SK-N-SH (cell line): Measurements from ENCODE around the gene KRT2. TPM values are rescaled to one million over a fixed set of nuclear protein-coding genes. Genes with fewer than 3 reads are reported as not detected.

Experiments
- CTCF ChIA-PET: fragments of 300-600, 350-600 bp; formaldehyde crosslinking; extraction: SDS; loops from one replicate; lab custom pipeline; 2021; lab: Yijun Ruan, JAX
- POLR2A ChIA-PET: fragments of 350-600 bp; sonication (Branson Sonifier 250); formaldehyde crosslinking; extraction: SDS; loops from one replicate; lab custom pipeline; 2020; ENCODE audit warnings: antibody characterized with exemption, inconsistent platforms; lab: Yijun Ruan, JAX
- DNase-seq: peaks from one replicate; pipeline ENCODE4 v3.0.0; 2012
- H2AFZ ChIP-seq: fragments of 200-600 bp; sonication (generic); 2 replicates; pipeline ENCODE4 v1.8.1; 2016; ENCODE audit warnings: antibody characterized with exemption, mild to moderate bottlenecking, low read depth
- H3F3A ChIP-seq: fragments of 200-600 bp; sonication (generic); replicated peaks from 2 replicates; pipeline ENCODE3; 2016; ENCODE audit warnings: antibody characterized with exemption, mild to moderate bottlenecking; ENCODE audit not compliant: insufficient read depth
- H3K27ac ChIP-seq, 2 experiments: fragments of 200-500 bp in 1 of 2; fragments of 200-600 bp in 1 of 2; sonication (Bioruptor generic) in 1 of 2; sonication (generic), shearing (Covaris generic) in 1 of 2; 2 replicates each; pipeline versions ENCODE4 v1.5.1 to v1.6.1; 2014 to 2016; ENCODE audit warnings: low read depth in 2 of 2, inconsistent platforms in 1 of 2, low read length in 1 of 2, mild to moderate bottlenecking in 1 of 2, mixed read lengths in 1 of 2
- H3K27me3 ChIP-seq: fragments of 200-600 bp; sonication (generic), shearing (Covaris generic); 2 replicates; pipeline ENCODE4 v1.6.1; 2016; ENCODE audit warnings: mixed run types; ENCODE audit not compliant: insufficient read depth
- H3K36me3 ChIP-seq, 2 experiments: fragments of 200-500 bp in 1 of 2; fragments of 200-600 bp in 1 of 2; sonication (Bioruptor generic) in 1 of 2; sonication (generic) in 1 of 2; replicated peaks in 1 of 2; 2 replicates each; pipeline versions ENCODE3 to v1.5.1; 2014 to 2016; ENCODE audit warnings: low read length in 1 of 2, mild to moderate bottlenecking in 1 of 2; ENCODE audit not compliant: insufficient read depth in 2 of 2, control insufficient read depth in 1 of 2
- H3K4me1 ChIP-seq, 2 experiments: fragments of 200-500 bp in 1 of 2; fragments of 200-600 bp in 1 of 2; sonication (Bioruptor generic) in 1 of 2; sonication (generic), shearing (Covaris generic) in 1 of 2; 2 replicates each; pipeline versions ENCODE4 v1.5.1 to v1.6.1; 2014 to 2016; ENCODE audit warnings: low read depth in 1 of 2, low read length in 1 of 2, mixed run types in 1 of 2; ENCODE audit not compliant: insufficient read depth in 2 of 2, control insufficient read depth in 1 of 2
- H3K4me2 ChIP-seq: fragments of 200-600 bp; sonication (generic), shearing (Covaris generic); 2 replicates; pipeline ENCODE4 v1.6.1; 2017; ENCODE audit warnings: mixed run types
- H3K4me3 ChIP-seq, 2 experiments: fragments of 200-500 bp in 1 of 2; fragments of 200-600 bp in 1 of 2; sonication (Bioruptor generic) in 1 of 2; sonication (generic), shearing (Covaris generic) in 1 of 2; 2 replicates each; pipeline versions ENCODE4 v1.5.1 to v1.8.1; 2014 to 2016; ENCODE audit warnings: low read depth in 2 of 2, inconsistent platforms in 1 of 2, low read length in 1 of 2, mild to moderate bottlenecking in 1 of 2, mixed read lengths in 1 of 2, moderate library complexity in 1 of 2
- H3K79me2 ChIP-seq: fragments of 200-600 bp; sonication (generic); 2 replicates; pipeline ENCODE4 v1.8.1; 2017; ENCODE audit warnings: mild to moderate bottlenecking; ENCODE audit not compliant: insufficient read depth
- H3K9ac ChIP-seq: fragments of 200-600 bp; sonication (generic); 2 replicates; pipeline ENCODE4 v1.6.1; 2017; ENCODE audit warnings: mixed run types
- H3K9me2 ChIP-seq: fragments of 200-600 bp; sonication (generic); 2 replicates; pipeline ENCODE4 v1.6.1; 2017; ENCODE audit warnings: mixed run types
- H3K9me3 ChIP-seq: fragments of 200-600 bp; sonication (generic); 2 replicates; pipeline ENCODE4 v1.6.1; 2017; ENCODE audit warnings: mixed run types, mild to moderate bottlenecking, moderate library complexity
- H4K20me1 ChIP-seq: fragments of 200-600 bp; sonication (generic); 2 replicates; pipeline ENCODE4 v1.6.1; 2017; ENCODE audit warnings: mild to moderate bottlenecking, mixed run types; ENCODE audit not compliant: insufficient read depth
- ELF1 ChIP-seq: IDR thresholded peaks from 2 replicates; pipeline ENCODE4 v1.4.0; 2012
- EP300 ChIP-seq, 2 experiments: IDR thresholded peaks; 2 replicates each; pipeline versions ENCODE4 v1.4.0 to v1.6.1; 2012; ENCODE audit warnings: borderline replicate concordance in 1 of 2, low read depth in 1 of 2, low read length in 1 of 2
- EZH2phosphoT487 ChIP-seq: fragments of 200-600 bp; sonication (generic); IDR thresholded peaks from 2 replicates; pipeline ENCODE4 v1.6.1; 2017; ENCODE audit warnings: low read depth, mixed run types, mild to moderate bottlenecking, antibody characterized with exemption, moderate library complexity, borderline replicate concordance
- FOSL2 ChIP-seq: IDR thresholded peaks from 2 replicates; pipeline ENCODE4 v1.4.0; 2012; ENCODE audit warnings: low read depth, mild to moderate bottlenecking, moderate library complexity, borderline replicate concordance
- FOXJ3 ChIP-seq: sonication (generic); formaldehyde crosslinking; IDR thresholded peaks from 2 replicates; pipeline ENCODE4 v1.5.1; 2020; ENCODE audit warnings: mild to moderate bottlenecking, missing genetic modification reagents
- GABPA ChIP-seq: IDR thresholded peaks from 2 replicates; pipeline ENCODE4 v1.4.0; 2012; ENCODE audit warnings: low read depth, mild to moderate bottlenecking
- GATA2 ChIP-seq: sonication (generic); formaldehyde crosslinking; IDR thresholded peaks from 2 replicates; pipeline ENCODE4 v1.5.0; 2020; ENCODE audit warnings: mild to moderate bottlenecking, missing genetic modification reagents
- MEF2A ChIP-seq: IDR thresholded peaks from 2 replicates; pipeline ENCODE4 v1.4.0; 2012; ENCODE audit warnings: low read depth, borderline replicate concordance
- MXI1 ChIP-seq: IDR thresholded peaks from 2 replicates; pipeline ENCODE4 v1.6.1; 2012; ENCODE audit warnings: mild to moderate bottlenecking, low read depth, low read length, improper control_type of control experiment
- NFIC ChIP-seq: IDR thresholded peaks from 2 replicates; pipeline ENCODE4 v1.4.0; 2012; ENCODE audit warnings: borderline replicate concordance
- NRF1 ChIP-seq: IDR thresholded peaks from 2 replicates; pipeline ENCODE4 v1.6.1; 2012; ENCODE audit warnings: low read depth, mild to moderate bottlenecking, low read length
- RXRA ChIP-seq: IDR thresholded peaks from 2 replicates; pipeline ENCODE4 v1.4.0; 2012; ENCODE audit warnings: low read depth, mild to moderate bottlenecking, borderline replicate concordance
- SIN3A ChIP-seq: IDR thresholded peaks from 2 replicates; pipeline ENCODE4 v1.6.1; 2012; ENCODE audit warnings: low read depth, mild to moderate bottlenecking, low read length, moderate library complexity, borderline replicate concordance
- TAF1 ChIP-seq: IDR thresholded peaks from 2 replicates; pipeline ENCODE4 v1.6.1; 2012; ENCODE audit warnings: low read depth, mild to moderate bottlenecking, low read length, moderate library complexity, borderline replicate concordance
- TCF12 ChIP-seq: IDR thresholded peaks from 2 replicates; pipeline ENCODE4 v1.4.0; 2012
- TEAD4 ChIP-seq: IDR thresholded peaks from 2 replicates; pipeline ENCODE4 v1.4.0; 2012; ENCODE audit warnings: mild to moderate bottlenecking, borderline replicate concordance; ENCODE audit not compliant: insufficient read depth
- YY1 ChIP-seq: IDR thresholded peaks from 2 replicates; pipeline ENCODE4 v1.4.0; 2012; ENCODE audit warnings: low read depth, mild to moderate bottlenecking
- WGBS: methylation state at CpG from one replicate; pipeline ENCODE4 v1.1.6; 2017; ENCODE audit warnings: low lambda C conversion rate; 5-methylcytosine and 5-hydroxymethylcytosine counted together
- polyA plus RNA-seq, 3 experiments: library from polyadenylated mRNA; depleted of rRNA; stranded (reverse); fragments of >200 nt; gene quantifications; 2 replicates each; pipeline ENCODE4 v1.2.3, GENCODE V29; 2012
- TF ChIP-seq, protein P1 (sequence below): IDR thresholded peaks from 2 replicates; pipeline ENCODE4 v1.6.1; 2012; ENCODE audit warnings: mild to moderate bottlenecking, low read depth, low read length, moderate library complexity
- TF ChIP-seq, protein P2 (sequence below): fragments of 150-350 bp; IDR thresholded peaks from 2 replicates; pipeline ENCODE4 v1.6.1; 2016; ENCODE audit warnings: mild to moderate bottlenecking, low read depth, low read length
- TF ChIP-seq, protein P3 (sequence below): IDR thresholded peaks from 2 replicates; pipeline ENCODE4; 2012
- TF ChIP-seq, protein P4 (sequence below): IDR thresholded peaks from 2 replicates; pipeline ENCODE4 v1.4.0; 2012; ENCODE audit warnings: low read depth, borderline replicate concordance

Gene KRT2
- polyA plus RNA-seq, 1 of the 3 experiments (the other 2 are of a cell fraction): not detected

DNA sequence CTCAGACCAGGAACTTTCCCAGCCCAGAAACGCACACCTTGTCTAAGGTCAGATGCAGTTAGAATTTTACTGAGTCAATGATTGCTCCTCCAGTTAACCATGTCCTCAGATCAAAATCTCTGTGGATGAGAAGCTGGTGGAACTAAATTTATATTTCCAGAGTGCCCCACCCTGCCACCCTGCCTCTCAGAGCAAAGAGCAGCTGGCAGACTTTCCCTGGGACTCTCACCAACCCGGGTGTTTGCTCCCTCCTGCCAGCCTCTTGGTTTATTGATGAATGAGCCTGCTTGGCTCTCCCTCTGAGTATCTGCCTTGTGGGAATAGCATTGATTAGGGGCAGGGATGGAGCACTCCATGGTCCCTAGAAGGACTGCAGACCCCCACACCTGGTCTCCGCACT is 34.1 kb upstream of the KRT2 start (continued):
- TF ChIP-seq, protein P1, sequence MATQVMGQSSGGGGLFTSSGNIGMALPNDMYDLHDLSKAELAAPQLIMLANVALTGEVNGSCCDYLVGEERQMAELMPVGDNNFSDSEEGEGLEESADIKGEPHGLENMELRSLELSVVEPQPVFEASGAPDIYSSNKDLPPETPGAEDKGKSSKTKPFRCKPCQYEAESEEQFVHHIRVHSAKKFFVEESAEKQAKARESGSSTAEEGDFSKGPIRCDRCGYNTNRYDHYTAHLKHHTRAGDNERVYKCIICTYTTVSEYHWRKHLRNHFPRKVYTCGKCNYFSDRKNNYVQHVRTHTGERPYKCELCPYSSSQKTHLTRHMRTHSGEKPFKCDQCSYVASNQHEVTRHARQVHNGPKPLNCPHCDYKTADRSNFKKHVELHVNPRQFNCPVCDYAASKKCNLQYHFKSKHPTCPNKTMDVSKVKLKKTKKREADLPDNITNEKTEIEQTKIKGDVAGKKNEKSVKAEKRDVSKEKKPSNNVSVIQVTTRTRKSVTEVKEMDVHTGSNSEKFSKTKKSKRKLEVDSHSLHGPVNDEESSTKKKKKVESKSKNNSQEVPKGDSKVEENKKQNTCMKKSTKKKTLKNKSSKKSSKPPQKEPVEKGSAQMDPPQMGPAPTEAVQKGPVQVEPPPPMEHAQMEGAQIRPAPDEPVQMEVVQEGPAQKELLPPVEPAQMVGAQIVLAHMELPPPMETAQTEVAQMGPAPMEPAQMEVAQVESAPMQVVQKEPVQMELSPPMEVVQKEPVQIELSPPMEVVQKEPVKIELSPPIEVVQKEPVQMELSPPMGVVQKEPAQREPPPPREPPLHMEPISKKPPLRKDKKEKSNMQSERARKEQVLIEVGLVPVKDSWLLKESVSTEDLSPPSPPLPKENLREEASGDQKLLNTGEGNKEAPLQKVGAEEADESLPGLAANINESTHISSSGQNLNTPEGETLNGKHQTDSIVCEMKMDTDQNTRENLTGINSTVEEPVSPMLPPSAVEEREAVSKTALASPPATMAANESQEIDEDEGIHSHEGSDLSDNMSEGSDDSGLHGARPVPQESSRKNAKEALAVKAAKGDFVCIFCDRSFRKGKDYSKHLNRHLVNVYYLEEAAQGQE: no peak
- no peak for TF ChIP-seq TCF12
- TF ChIP-seq, protein P2, sequence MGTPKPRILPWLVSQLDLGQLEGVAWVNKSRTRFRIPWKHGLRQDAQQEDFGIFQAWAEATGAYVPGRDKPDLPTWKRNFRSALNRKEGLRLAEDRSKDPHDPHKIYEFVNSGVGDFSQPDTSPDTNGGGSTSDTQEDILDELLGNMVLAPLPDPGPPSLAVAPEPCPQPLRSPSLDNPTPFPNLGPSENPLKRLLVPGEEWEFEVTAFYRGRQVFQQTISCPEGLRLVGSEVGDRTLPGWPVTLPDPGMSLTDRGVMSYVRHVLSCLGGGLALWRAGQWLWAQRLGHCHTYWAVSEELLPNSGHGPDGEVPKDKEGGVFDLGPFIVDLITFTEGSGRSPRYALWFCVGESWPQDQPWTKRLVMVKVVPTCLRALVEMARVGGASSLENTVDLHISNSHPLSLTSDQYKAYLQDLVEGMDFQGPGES: no peak
- TF ChIP-seq SIN3A: no peak
- no peak for TF ChIP-seq TEAD4
- TF ChIP-seq, protein P3, sequence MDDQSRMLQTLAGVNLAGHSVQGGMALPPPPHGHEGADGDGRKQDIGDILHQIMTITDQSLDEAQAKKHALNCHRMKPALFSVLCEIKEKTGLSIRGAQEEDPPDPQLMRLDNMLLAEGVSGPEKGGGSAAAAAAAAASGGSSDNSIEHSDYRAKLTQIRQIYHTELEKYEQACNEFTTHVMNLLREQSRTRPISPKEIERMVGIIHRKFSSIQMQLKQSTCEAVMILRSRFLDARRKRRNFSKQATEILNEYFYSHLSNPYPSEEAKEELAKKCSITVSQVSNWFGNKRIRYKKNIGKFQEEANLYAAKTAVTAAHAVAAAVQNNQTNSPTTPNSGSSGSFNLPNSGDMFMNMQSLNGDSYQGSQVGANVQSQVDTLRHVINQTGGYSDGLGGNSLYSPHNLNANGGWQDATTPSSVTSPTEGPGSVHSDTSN: no peak
- TF ChIP-seq, all 33 proteins: peak for 0

DNA sequence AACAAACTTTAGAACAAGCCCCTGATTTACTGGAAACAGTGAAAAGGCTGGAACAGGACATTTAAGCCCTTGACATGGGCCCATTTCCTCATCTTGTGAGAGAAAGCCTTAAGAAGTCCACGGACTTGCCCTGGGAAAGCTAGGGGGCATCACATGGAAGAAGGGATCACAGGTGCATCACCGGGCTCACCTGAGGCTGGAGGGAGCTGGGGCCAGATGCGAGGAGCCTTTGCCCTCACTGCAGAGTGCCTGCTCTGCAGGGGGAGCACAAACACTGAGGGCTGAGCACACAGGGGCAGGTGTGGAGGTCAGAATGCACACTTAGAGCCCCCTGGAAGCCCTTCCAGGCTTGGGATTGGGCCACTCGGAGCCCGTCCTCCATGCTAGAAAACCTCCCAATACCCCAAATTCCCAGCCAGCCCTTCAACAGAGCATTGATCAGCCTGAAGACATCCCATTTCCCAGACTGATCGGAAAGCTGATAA is 33.4 kb upstream of the KRT2 start:
- H3K9me2 ChIP-seq: no peaks in the 10 kb centered on the region
- no peaks in the 10 kb centered on the region for H3K9me3 ChIP-seq
- H3K4me3 ChIP-seq: no peak overlapping the region
- H3F3A ChIP-seq: no peaks in the 10 kb centered on the region
- H3K4me2 ChIP-seq: no peak overlapping the region
- H3K4me1 ChIP-seq: no peaks in the 10 kb centered on the region
- no peak overlapping the region for H2AFZ ChIP-seq
- TF ChIP-seq, protein P1: no peak
- TF ChIP-seq TAF1: no peak
- TF ChIP-seq MXI1: no peak
- TF ChIP-seq NFIC: no peak
- TF ChIP-seq YY1: no peak
- TF ChIP-seq MEF2A: no peak
- TF ChIP-seq FOSL2: no peak
- TF ChIP-seq ELF1: no peak
- TF ChIP-seq GATA2: no peak
- TF ChIP-seq RXRA: no peak
- TF ChIP-seq EP300 (IDR thresholded peaks at IDR 0.05; ENCODE audit: borderline replicate concordance in 1 of 2, low read depth in 1 of 2, low read length in 1 of 2): no peak
- TF ChIP-seq, protein P4, sequence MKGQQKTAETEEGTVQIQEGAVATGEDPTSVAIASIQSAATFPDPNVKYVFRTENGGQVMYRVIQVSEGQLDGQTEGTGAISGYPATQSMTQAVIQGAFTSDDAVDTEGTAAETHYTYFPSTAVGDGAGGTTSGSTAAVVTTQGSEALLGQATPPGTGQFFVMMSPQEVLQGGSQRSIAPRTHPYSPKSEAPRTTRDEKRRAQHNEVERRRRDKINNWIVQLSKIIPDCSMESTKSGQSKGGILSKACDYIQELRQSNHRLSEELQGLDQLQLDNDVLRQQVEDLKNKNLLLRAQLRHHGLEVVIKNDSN: no peak
- TF ChIP-seq GABPA: no peak
- TF ChIP-seq NRF1: no peak
- no peak for TF ChIP-seq EZH2phosphoT487
- no peak for TF ChIP-seq TEAD4
- TF ChIP-seq FOXJ3 (CRISPR knock-in tag): no peak
- TF ChIP-seq, all 33 proteins: peak for 0
- Histone ChIP-seq H3K36me3 (no peaks in the 10 kb centered on the region), H3K27ac (no peak overlapping the region), H4K20me1 (no peaks in the 10 kb centered on the region), H3K9ac (no peak overlapping the region), H3K79me2 (no peaks in the 10 kb centered on the region), H3K27me3 (peaks cover 57% of the 10 kb centered on the region)
- ChIA-PET POLR2A (no interaction called here), CTCF (interaction anchor here (1.2 kb wide), 2 partner anchors 22 to 180 kb away, joined by 3 read pairs; no protein-coding TSS in a partner anchor)
- WGBS: 10% methylated on average over 4 of the region's 6 CpGs
- DNase-seq: no peak
